GM21423 (cell line): ENCODE data around the gene AGPAT4.
"Not testable (repeated sequence)": the region's sequence is repeated elsewhere in the genome, so short reads cannot be mapped to it uniquely, and the experiment has no call there.

ENCODE experiments used
- ATAC-seq: cut with Tn5 transposase; IDR thresholded peaks from one replicate; pipeline ENCODE4 v1.9.1; 2021; ENCODE audit warnings: mild to moderate bottlenecking, moderate library complexity; ENCODE audit not compliant: unreplicated experiment

Gene AGPAT4

DNA sequence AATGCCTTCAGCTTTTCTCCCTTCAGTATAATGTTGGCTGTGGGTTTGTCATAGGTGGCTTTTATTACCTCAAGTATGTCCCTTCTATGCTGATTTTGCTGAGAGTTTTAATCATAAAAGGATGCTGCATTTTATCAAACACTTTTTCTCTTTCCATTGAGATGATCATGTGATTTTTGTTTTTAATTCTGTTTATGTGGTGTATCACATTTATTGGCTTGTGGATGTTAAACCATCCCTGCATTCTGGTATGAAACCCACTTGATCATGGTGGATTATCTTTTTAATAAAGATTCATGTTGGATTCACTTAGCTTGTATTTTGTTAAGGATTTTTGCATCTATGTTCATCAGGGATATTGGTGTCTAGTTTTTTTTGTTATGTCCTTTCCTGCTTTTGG lies 150.5 kb downstream of the AGPAT4 start:
- not testable (repeated sequence) for ATAC-seq

DNA sequence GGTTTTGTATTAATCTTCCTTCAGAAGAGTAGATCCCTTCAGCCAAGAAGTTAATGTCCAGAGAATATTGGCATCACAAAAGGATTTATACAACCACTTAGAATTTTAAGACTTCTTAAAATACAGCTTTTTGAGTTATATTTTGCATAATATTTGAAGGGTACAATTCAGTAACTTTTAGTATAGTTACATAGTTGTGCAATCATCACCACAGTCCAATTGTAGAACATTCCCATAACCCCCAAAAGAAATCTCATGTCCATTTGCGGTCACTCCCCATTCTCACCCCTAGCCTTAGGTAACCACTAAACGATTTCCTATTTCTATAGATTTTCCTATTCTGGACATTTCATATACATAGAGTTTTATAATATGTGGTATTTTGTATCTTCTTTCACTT lies 155.9 kb downstream of the AGPAT4 start:
- no peak for ATAC-seq

DNA sequence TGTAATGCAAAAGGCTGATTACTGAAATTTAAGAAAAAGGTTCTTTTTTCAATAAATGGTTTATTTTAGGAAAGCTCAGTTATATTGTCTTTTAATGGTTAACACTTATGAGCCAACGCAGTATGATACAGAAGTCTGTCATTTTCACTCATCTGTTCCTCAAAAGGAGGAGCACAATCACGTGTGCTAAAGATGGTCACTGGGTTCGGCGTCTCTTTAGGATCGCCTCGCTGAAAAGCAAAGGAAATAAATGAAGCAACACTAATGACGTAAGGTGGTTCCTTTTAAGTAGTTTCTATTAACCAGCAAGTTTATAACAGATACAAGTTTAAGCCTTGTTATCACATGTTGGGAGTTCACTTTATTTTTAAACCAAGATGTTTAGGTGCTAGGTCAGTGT lies 156.6 kb downstream of the AGPAT4 start:
- ATAC-seq, result no peak

GRCh38 chr6:161116554-161116953 lies 157.3 kb downstream of the AGPAT4 start:
- ATAC-seq, result no peak

GRCh38 chr6:161115468-161115867 lies 158.4 kb downstream of the AGPAT4 start:
- no peak for ATAC-seq

GRCh38 chr6:161111261-161111660 lies 162.6 kb downstream of the AGPAT4 start:
- no peak for ATAC-seq

DNA sequence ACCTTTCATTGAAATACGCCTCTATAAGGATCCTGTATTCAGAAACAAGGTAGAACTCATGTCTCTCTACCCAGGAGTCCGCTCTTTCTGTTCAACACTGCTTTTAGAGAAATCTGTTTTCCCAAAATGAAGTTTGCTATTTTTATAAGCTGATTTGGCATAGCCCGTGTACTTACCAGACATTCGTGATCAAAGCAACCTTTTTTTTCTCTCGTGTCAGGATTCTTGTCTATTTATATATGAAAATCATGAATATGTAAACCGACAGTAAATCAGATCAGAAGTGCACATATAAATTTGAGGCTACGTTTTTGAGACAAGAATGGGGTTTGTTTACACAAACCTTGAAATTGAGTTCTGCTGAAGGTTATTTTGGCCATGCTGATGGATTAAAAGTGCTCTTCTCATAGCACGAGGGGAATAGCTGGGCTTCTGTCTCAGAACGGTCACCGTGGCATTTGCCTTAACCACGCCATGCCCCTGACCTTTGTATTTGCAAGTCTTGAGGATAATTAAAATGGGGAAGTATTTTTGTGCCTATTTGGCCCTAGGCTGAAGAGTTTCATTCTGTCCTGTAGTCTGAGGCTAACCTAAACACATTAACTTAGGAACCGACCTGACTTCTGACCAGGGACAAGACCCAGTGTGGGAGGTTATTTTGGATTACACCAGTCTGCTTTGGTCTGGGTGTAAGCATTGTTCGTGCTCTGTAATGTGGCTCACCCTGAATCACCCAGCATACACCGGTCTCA lies 163.7 kb downstream of the AGPAT4 start:
- no peak for ATAC-seq

- no peak for ATAC-seq
Measured at GRCh38 chr6:161109366-161109765, 164.5 kb downstream of the AGPAT4 start.

DNA sequence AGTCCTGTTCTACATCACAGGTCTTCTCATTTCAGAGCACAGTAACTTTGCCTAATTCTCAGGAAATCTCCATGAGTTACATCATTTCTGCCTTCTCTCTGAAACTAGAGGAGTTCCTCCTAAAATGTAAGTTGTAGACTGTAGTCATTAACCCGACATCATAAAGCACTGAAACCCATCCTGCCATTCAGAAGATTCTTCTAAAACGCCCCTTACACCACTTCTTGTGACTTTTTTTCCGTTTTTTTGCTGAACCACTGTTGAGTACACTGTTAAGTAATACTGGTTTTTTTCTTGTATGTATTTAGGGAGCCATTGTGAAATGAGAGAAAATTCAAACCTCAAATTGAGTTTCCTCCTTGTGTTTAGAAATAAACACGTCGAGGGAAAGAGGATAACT lies 164.9 kb downstream of the AGPAT4 start:
- ATAC-seq, result no peak

DNA sequence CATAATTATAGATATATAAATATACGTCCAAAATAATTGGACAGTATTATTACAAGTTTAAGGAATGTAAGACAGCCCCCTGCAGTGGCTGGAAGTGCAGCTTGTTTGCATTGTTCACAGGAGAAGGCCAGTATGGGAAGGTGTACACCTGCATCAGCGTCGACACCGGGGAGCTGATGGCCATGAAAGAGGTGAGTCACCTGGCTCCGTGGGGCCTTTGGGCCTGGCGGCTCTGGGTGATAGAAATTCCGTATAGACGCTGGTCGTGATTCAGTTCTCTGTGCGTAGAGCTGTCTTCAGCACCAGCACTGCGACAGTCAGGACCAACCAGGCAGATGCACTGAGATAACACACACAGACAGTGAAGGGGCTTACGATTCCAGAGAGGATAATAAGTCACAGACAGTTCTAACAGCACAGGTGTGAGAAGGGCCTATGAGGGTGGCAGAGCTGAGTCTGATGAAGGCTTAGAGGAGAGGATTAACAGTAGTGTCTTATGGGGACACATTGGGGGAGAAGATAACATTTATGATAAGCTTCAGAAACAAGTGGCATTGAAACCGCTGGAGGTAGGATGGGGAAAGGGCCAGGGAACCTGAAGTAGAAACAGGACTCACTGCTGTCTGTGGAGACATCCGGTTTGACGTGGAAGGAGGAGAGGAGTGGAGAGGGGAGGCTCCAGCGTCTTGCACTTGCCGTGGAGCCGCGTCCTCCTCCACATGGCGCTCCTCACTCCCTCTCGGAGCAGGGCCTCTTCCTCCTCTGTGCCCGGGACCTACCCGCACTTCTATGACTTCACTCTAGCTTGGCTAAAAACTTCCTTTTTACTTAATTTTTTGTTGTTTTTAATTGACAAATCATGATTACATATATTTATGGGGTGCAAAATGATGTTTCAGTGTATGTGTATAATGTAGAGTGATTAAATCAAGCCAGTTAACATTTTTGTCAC lies 165.8 kb downstream of the AGPAT4 start:
- no peak for ATAC-seq

GRCh38 chr6:161105408-161105807 lies 168.5 kb downstream of the AGPAT4 start:
- no peak for ATAC-seq

DNA sequence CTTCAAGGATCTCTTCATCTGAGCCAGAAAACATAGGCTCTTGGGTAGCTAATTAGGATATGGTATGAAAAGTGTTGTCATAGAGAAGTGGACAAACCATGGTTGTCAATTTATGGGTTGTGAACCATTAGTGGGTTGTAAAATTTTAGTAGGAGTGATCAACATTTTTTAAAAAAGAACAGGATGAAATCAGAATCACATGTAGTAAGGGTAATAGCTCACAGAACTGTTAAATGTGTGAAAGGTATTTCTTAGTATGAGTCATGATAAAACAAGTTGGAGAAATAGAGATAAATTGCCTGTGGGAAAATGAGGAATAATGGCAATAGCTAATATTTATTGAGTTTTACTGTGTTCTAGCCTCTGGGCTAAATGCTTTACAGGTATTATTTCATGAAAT lies 168.9 kb downstream of the AGPAT4 start:
- no peak for ATAC-seq

DNA sequence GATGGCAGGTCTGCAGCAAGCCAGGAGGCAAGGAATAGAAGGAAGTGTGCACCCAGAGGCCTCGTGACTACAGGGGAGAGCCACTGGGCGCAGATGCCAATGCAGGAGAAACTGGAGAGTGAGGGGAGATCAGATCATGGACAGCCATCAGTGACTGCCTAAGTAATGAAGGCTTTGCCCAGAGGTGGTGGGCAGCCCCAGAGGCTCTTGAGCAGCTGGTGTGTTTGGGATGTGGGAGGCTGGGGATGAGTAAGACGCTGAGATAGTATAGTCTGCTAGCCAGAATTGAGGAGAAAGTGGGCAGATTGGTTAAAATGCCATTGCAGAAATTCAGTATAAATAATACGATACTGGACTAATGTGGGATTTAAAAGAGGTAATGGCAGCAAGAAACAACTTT lies 170.4 kb downstream of the AGPAT4 start:
- no peak for ATAC-seq

DNA sequence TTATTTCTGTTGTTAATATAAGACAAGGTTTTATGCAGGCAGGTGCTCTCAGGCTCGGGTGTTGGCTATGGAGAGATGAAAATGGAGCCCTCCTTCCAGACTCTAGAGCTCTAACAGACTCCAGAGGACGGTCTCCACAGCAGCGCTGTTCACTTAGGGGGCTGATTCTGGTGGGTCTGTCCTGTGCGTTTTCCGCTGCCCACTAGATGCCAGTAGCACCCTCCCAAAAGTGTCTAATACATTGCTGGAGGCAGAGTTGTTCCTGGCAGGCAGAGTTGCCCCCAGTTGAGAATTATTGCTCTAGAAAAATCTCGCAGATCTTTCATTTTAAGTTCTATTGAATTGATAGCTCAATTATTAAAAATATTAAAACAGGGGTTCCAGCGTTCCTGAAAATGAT lies 172.3 kb downstream of the AGPAT4 start:
- no peak for ATAC-seq

GRCh38 chr6:161100072-161100471 lies 173.8 kb downstream of the AGPAT4 start:
- ATAC-seq, result no peak

DNA sequence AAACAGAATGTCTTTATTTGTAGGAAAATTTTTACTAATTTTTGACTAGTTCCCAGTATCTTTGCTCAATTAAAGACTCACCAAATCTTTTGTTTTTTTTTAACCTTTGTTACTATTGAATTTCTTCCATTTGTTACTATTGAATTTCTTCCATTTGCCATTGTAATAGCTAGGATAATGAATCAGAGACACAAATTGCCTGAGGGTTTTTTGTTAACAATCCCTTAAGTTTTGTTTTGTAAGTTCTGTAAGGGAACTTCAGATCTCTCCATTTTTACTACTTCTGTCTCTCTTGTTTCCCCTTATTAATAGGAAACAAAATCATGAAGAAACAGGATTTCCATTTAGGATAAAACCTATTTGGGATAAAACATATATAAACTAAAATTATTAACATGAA lies 177.9 kb downstream of the AGPAT4 start:
- no peak for ATAC-seq

DNA sequence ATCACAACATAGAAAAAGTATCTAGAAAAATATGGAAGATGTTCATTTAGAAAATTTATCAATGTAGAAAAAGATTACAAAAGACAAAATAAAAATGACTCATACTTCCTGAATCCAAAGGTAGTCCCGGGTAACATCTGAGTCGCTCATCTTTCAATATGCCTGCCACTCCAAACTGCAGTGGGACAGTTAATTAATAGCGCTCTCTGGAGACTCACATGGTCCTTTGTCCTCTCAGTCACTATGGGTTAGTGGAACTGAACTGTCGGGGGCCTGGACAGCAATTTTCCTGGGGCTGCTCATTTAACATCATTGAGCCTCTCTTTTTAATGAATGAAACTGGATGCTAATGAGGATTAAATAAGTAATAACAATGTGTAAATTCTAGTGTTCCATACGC lies 178.9 kb downstream of the AGPAT4 start:
- ATAC-seq, result no peak

DNA sequence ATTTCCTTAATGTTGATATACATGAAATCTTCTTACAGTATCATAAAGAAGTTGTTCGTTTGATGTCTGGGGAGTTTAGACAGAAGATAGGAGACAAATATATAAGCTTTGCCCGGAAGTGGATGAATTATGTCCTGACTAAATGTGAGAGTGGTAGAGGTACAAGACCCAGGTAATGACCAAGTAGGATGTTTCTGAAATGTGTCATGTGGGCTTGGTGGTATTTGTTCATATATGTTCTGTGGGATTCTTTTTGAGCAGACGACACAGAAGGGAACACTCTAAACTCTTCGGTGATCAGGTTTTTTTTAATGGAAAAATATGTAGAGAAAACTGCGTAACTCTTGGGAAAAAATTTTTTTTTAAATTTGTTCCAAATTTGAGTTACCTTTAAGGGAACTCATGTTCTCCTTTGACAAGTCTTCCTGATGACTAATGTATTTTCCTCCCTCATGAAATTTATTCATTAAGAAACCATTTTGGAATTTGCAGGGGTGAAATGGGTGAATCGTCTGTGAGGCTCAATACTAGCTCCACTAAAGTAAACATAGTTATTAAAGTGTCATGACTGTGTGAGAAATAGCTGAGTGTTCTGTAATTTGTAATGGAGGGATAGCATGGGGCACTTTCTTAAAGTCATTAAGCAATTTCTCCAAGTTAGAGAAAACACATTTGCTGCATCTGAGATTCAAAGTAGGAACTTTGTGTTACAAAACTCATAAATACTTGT lies 181.7 kb downstream of the AGPAT4 start:
- ATAC-seq, result no peak

DNA sequence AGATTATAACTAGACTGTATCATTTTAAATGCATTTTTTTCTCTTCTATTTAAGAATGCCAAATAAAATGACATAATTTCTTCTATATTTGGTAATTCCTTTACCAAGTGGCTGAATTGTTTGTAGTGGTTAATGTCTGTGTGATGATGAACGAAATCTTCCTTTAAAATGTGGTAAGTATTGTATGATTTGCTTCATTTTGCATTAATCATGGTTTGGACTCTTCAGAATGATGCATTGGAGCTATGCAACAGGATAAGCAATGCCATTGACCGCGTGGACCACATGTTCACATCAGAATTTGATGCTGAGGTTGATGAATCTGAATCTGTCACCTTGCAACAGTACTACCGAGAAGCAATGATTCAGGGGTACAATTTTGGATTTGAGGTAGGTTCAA lies 182.7 kb downstream of the AGPAT4 start:
- ATAC-seq, result no peak

- no peak for ATAC-seq
Measured at GRCh38 chr6:161088676-161089328, 185.1 kb downstream of the AGPAT4 start.

GRCh38 chr6:161085246-161085645 lies 188.6 kb downstream of the AGPAT4 start:
- no peak for ATAC-seq
